ENCODE data around the gene TIPRL.
"Not testable (repeated sequence)": the region's sequence is repeated elsewhere in the genome, so short reads cannot be mapped to it uniquely, and the experiment has no call there.

Gene TIPRL

GRCh38 chr1:168178638-168179437 lies at the start of gene TIPRL:
TSS of gene TIPRL (plus strand) at chr1:168178962. CDS start at chr1:168179078, 116 bp downstream.
- FAIRE-seq = peak; percentile 96
- DNase-seq (ENCODE audit: insufficient read length, low spot score) = peak; percentile 90

GRCh38 chr1:168129933-168130332 lies 48.8 kb upstream of the TIPRL start:
- FAIRE-seq (no peak), DNase-seq (ENCODE audit: insufficient read length, low spot score) (no peak)

GRCh38 chr1:168134132-168134531 lies 44.6 kb upstream of the TIPRL start:
- DNase-seq (ENCODE audit: insufficient read length, low spot score) = no peak
- no peak for FAIRE-seq

- FAIRE-seq (no peak), DNase-seq (ENCODE audit: insufficient read length, low spot score) (no peak)
These were observed 44.1 kb upstream of the TIPRL start for GRCh38 chr1:168134642-168135041.

- no peak for FAIRE-seq
- no peak for DNase-seq (ENCODE audit: insufficient read length, low spot score)
These were observed 43.4 kb upstream of the TIPRL start for GRCh38 chr1:168135116-168135920.

GRCh38 chr1:168135921-168136708 lies 42.6 kb upstream of the TIPRL start:
- no peak for DNase-seq (ENCODE audit: insufficient read length, low spot score)
- FAIRE-seq = peak; percentile 38

GRCh38 chr1:168136709-168137514 lies 41.9 kb upstream of the TIPRL start, which contains the start of gene GPR161:
TSS of gene GPR161 (minus strand) at chr1:168136930. CDS start at chr1:168104850, 32,080 bp downstream.
- peak; percentile 54 for DNase-seq (ENCODE audit: insufficient read length, low spot score)
- no peak for FAIRE-seq

- no peak for DNase-seq (ENCODE audit: insufficient read length, low spot score)
These were observed 41.3 kb upstream of the TIPRL start for GRCh38 chr1:168137515-168137821.

GRCh38 chr1:168138134-168138533 lies 40.6 kb upstream of the TIPRL start:
- no peak for DNase-seq (ENCODE audit: insufficient read length, low spot score)
- no peak for FAIRE-seq

More at GRCh38 chr1:168137515-168137821, 41.3 kb upstream of the TIPRL start:
- no peak for FAIRE-seq

GRCh38 chr1:168139070-168139469 lies 39.7 kb upstream of the TIPRL start:
- no peak for DNase-seq (ENCODE audit: insufficient read length, low spot score)
- FAIRE-seq = no peak

- no peak for DNase-seq (ENCODE audit: insufficient read length, low spot score)
- FAIRE-seq = no peak
These were observed 36.8 kb upstream of the TIPRL start for GRCh38 chr1:168141871-168142385.

- FAIRE-seq = no peak
These were observed 33.3 kb upstream of the TIPRL start for GRCh38 chr1:168145184-168146159.

GRCh38 chr1:168146160-168146539 lies 32.6 kb upstream of the TIPRL start:
- FAIRE-seq = no peak
- DNase-seq (ENCODE audit: insufficient read length, low spot score) = no peak

More at GRCh38 chr1:168145184-168146159, 33.3 kb upstream of the TIPRL start:
- peak; percentile 96 for DNase-seq (ENCODE audit: insufficient read length, low spot score)

- DNase-seq (ENCODE audit: insufficient read length, low spot score) (no peak), FAIRE-seq (no peak)
These were observed 32.1 kb upstream of the TIPRL start for GRCh38 chr1:168146626-168147025.

- no peak for FAIRE-seq
- no peak for DNase-seq (ENCODE audit: insufficient read length, low spot score)
These were observed 29.8 kb upstream of the TIPRL start for GRCh38 chr1:168148916-168149315.

GRCh38 chr1:168150283-168150682 lies 28.5 kb upstream of the TIPRL start:
- no peak for FAIRE-seq
- DNase-seq (ENCODE audit: insufficient read length, low spot score) = no peak

- no peak for FAIRE-seq
- DNase-seq (ENCODE audit: insufficient read length, low spot score) = no peak
These were observed 26.8 kb upstream of the TIPRL start for GRCh38 chr1:168151935-168152334.

GRCh38 chr1:168154707-168155106 lies 24.1 kb upstream of the TIPRL start:
- FAIRE-seq; DNase-seq (ENCODE audit: insufficient read length, low spot score): not testable (repeated sequence)

GRCh38 chr1:168155910-168156309 lies 22.9 kb upstream of the TIPRL start:
- DNase-seq (ENCODE audit: insufficient read length, low spot score) (no peak), FAIRE-seq (no peak)
